Ascending aorta (tissue), 2 donors: ENCODE data around the gene EDIL3. TPM values are rescaled to one million over a fixed set of nuclear protein-coding genes. Genes with fewer than 3 reads are reported as not detected.

Experiments used
- DNase-seq, 2 donors: peaks; one replicate each; pipeline ENCODE4 v3.0.0-alpha.2; 2019; ENCODE audit warnings: low spot score in 2 of 2
- H3K27ac ChIP-seq, 2 donors: fragments of 200-600 bp; sonication (generic); one replicate each; pipeline ENCODE4 v1.5.1; 2016 to 2017; ENCODE audit warnings: mild to moderate bottlenecking in 1 of 2
- H3K27me3 ChIP-seq: fragments of 200-600 bp; sonication (generic); one replicate; pipeline ENCODE4 v1.5.1; 2017
- H3K36me3 ChIP-seq, 2 donors: fragments of 200-600 bp; sonication (generic); one replicate each; pipeline ENCODE4 v1.5.1; 2016
- H3K4me1 ChIP-seq, 2 donors: fragments of 200-600 bp; sonication (generic); one replicate each; pipeline ENCODE4 v1.5.1; 2016 to 2017; ENCODE audit warnings: mild to moderate bottlenecking in 1 of 2
- H3K4me3 ChIP-seq, 2 donors: fragments of 200-600 bp; sonication (generic); one replicate each; pipeline ENCODE4 v1.5.1; 2016 to 2017; ENCODE audit warnings: mild to moderate bottlenecking in 1 of 2
- H3K9me3 ChIP-seq, 2 donors: fragments of 200-600 bp; sonication (generic); one replicate each; pipeline ENCODE4 v1.5.1; 2016
- CTCF ChIP-seq, 3 experiments: fragments of 200-600 bp in 2 of 3; fragments of 450-650 bp in 1 of 3; sonication (generic) in 2 of 3; IDR thresholded peaks; one replicate each; pipeline ENCODE4 v1.5.1; 2016 to 2019; ENCODE audit warnings: antibody characterized with exemption in 3 of 3, mild to moderate bottlenecking in 1 of 3, moderate library complexity in 1 of 3
- intact Hi-C: fragments of 100-400 bp; cut with DNase I; formaldehyde crosslinking; loops from one replicate; pipeline ENCODE4 v1.15.1; 2023
- total RNA-seq: library from RNA; depleted of rRNA; stranded (reverse); fragments of >200 nt; gene quantifications from one replicate; pipeline ENCODE4 v1.1.0, GENCODE V29; 2016

The EDIL3 gene
- total RNA-seq, 1 donor from 2014 or later = 68.1 TPM

- no peaks in the 10 kb centered on the region for H3K36me3 ChIP-seq
- no peak for DNase-seq
- no peak overlapping the region for H3K27ac ChIP-seq
- intact Hi-C loops = no loop called here
- no peak for TF ChIP-seq CTCF (IDR thresholded peaks at IDR 0.05)
- H3K4me1 ChIP-seq = no peaks in the 10 kb centered on the region
- no peak overlapping the region for H3K4me3 ChIP-seq
- H3K9me3 ChIP-seq = no peaks in the 10 kb centered on the region
- H3K27me3 ChIP-seq = no peaks in the 10 kb centered on the region
These were observed 123.7 kb downstream of the EDIL3 start for GRCh38 chr5:84260939-84261338.

GRCh38 chr5:84260140-84260539, 124.5 kb downstream of the EDIL3 start:
- no peak for DNase-seq
- no peaks in the 10 kb centered on the region for H3K9me3 ChIP-seq
- H3K27me3 ChIP-seq = no peaks in the 10 kb centered on the region
- H3K27ac ChIP-seq = no peak overlapping the region
- no peaks in the 10 kb centered on the region for H3K36me3 ChIP-seq
- H3K4me3 ChIP-seq = no peak overlapping the region
- intact Hi-C loops = no loop called here
- peaks cover 0 to 2% of the 10 kb centered on the region in 2 donors for H3K4me1 ChIP-seq
- TF ChIP-seq CTCF (IDR thresholded peaks at IDR 0.05) = no peak

- Histone ChIP-seq H3K9me3 (no peaks in the 10 kb centered on the region), H3K36me3 (no peaks in the 10 kb centered on the region), H3K4me1 (peaks cover 0 to 3% of the 10 kb centered on the region in 2 donors), H3K27me3 (no peaks in the 10 kb centered on the region), H3K27ac (no peak overlapping the region), H3K4me3 (no peak overlapping the region)
- intact Hi-C loops = loop anchor here (10.0 kb wide), 1 partner anchor 335 kb away; no protein-coding TSS in a partner anchor
- no peak for DNase-seq
- no peak for TF ChIP-seq CTCF (IDR thresholded peaks at IDR 0.05)
These were observed 125.2 kb downstream of the EDIL3 start for GRCh38 chr5:84259283-84260045.

GRCh38 chr5:84257061-84257460, 127.6 kb downstream of the EDIL3 start:
- no peak overlapping the region for H3K4me3 ChIP-seq
- no peaks in the 10 kb centered on the region for H3K9me3 ChIP-seq
- intact Hi-C loops = loop anchor here (10.0 kb wide), 1 partner anchor 332 kb away; no protein-coding TSS in a partner anchor
- DNase-seq = no peak
- H3K27ac ChIP-seq = no peak overlapping the region
- H3K36me3 ChIP-seq = no peaks in the 10 kb centered on the region
- TF ChIP-seq CTCF (IDR thresholded peaks at IDR 0.05) = no peak
- H3K27me3 ChIP-seq = no peaks in the 10 kb centered on the region
- H3K4me1 ChIP-seq = peaks cover 0 to 3% of the 10 kb centered on the region in 2 donors

- Histone ChIP-seq H3K4me3 (no peak overlapping the region), H3K36me3 (no peaks in the 10 kb centered on the region), H3K4me1 (peaks cover 0 to 3% of the 10 kb centered on the region in 2 donors), H3K27me3 (no peaks in the 10 kb centered on the region), H3K9me3 (no peaks in the 10 kb centered on the region), H3K27ac (peak overlapping the region in 1 of 2 donors; percentile 9)
- peak in 2 of 3 experiments; percentile 17 to 44 for TF ChIP-seq CTCF (IDR thresholded peaks at IDR 0.05)
- no peak for DNase-seq
- intact Hi-C loops = loop anchor here (1.0 to 10.0 kb wide), 2 partner anchors 331 to 537 kb away; no protein-coding TSS in a partner anchor
These were observed 129.4 kb downstream of the EDIL3 start for GRCh38 chr5:84255315-84255714.
